H1 (cell line): Measurements from ENCODE around the gene NRXN3. TPM values are rescaled to one million over a fixed set of nuclear protein-coding genes. Genes with fewer than 3 reads are reported as not detected.

Experiments used
- CTCF ChIA-PET: fragments of 300-600 bp; sonication (Branson Sonifier 250); formaldehyde crosslinking; loops from one replicate; lab custom pipeline; 2021; ENCODE audit not compliant: partially characterized antibody; lab: Charles Lee
- POLR2A ChIA-PET: fragments of 300-600 bp; sonication (Branson Sonifier 250); formaldehyde crosslinking; loops from one replicate; lab custom pipeline; 2021; ENCODE audit warnings: inconsistent platforms; ENCODE audit not compliant: partially characterized antibody; lab: Charles Lee
- DNase-seq, 2 experiments: peaks; one replicate each; pipeline versions ENCODE4 v3.0.0 to v3.0.0-alpha.2; 2010 to 2022; ENCODE audit warnings: low spot score in 2 of 2, low read depth in 1 of 2, mixed read lengths in 1 of 2
- FAIRE-seq: peaks from 2 replicates; lab custom pipeline; 2011; peaks lifted over from hg19 to GRCh38; lab: Jason Lieb, UNC
- H2AFZ ChIP-seq: 2 replicates; pipeline ENCODE4 v1.8.1; 2012; ENCODE audit warnings: low read length, inconsistent platforms
- H2AK5ac ChIP-seq: 2 replicates; pipeline ENCODE4 v1.6.1; 2013; ENCODE audit warnings: low read depth, low read length
- H2BK120ac ChIP-seq: replicated peaks from 2 replicates; pipeline ENCODE3; 2013; ENCODE audit warnings: low read depth, low read length, inconsistent platforms
- H2BK12ac ChIP-seq: 2 replicates; pipeline ENCODE4 v1.6.1; 2013; ENCODE audit warnings: low read depth, low read length
- H2BK15ac ChIP-seq: 2 replicates; pipeline ENCODE4 v1.6.1; 2013; ENCODE audit warnings: low read length
- H2BK20ac ChIP-seq: 2 replicates; pipeline ENCODE4 v1.6.1; 2013; ENCODE audit warnings: low read length
- H2BK5ac ChIP-seq: 2 replicates; pipeline ENCODE4 v1.6.1; 2013; ENCODE audit warnings: low read depth, low read length
- H3K14ac ChIP-seq: 2 replicates; pipeline ENCODE4 v1.6.1; 2013; ENCODE audit warnings: inconsistent platforms; ENCODE audit not compliant: insufficient read length
- H3K18ac ChIP-seq: 2 replicates; pipeline ENCODE4 v1.6.1; 2013; ENCODE audit warnings: low read length; ENCODE audit errors: extremely low read depth
- H3K23ac ChIP-seq: 2 replicates; pipeline ENCODE4 v1.6.1; 2013; ENCODE audit warnings: inconsistent platforms; ENCODE audit not compliant: insufficient read length
- H3K23me2 ChIP-seq: 2 replicates; pipeline ENCODE4 v1.6.1; 2013; ENCODE audit warnings: low read depth, low read length
- H3K27ac ChIP-seq: 2 replicates; pipeline ENCODE4 v1.6.1; 2011; ENCODE audit warnings: low read depth, low read length, inconsistent platforms
- H3K27me3 ChIP-seq, 4 experiments: replicated peaks in 1 of 4; 1 replicate in 1 of 4; 2 replicates in 3 of 4; pipeline versions ENCODE4 v1.6.1 to v1.8.1; 2011 to 2013; ENCODE audit warnings: low read length in 3 of 4, mild to moderate bottlenecking in 3 of 4, inconsistent platforms in 2 of 4, mixed read lengths in 2 of 4, moderate library complexity in 1 of 4; ENCODE audit not compliant: control insufficient read depth in 3 of 4, insufficient read depth in 3 of 4; ENCODE audit errors: extremely low read depth in 1 of 4
- H3K36me3 ChIP-seq, 4 experiments: 2 replicates each; pipeline versions ENCODE4 v1.6.1 to v1.8.1; 2011 to 2013; ENCODE audit warnings: mild to moderate bottlenecking in 4 of 4, low read length in 3 of 4, moderate library complexity in 2 of 4, control low read depth in 1 of 4, inconsistent platforms in 1 of 4; ENCODE audit not compliant: insufficient read depth in 4 of 4, control insufficient read depth in 2 of 4
- H3K4ac ChIP-seq: replicated peaks from 2 replicates; pipeline ENCODE3; 2013; ENCODE audit warnings: low read length, low read depth, mixed read lengths, inconsistent platforms; ENCODE audit not compliant: insufficient read length
- H3K4me1 ChIP-seq, 4 experiments: replicated peaks in 1 of 4; 1 replicate in 1 of 4; 2 replicates in 3 of 4; pipeline versions ENCODE4 v1.6.1 to v1.8.1; 2011 to 2013; ENCODE audit warnings: low read length in 3 of 4, inconsistent platforms in 2 of 4, mixed read lengths in 1 of 4; ENCODE audit not compliant: insufficient read depth in 4 of 4, control insufficient read depth in 3 of 4
- H3K4me2 ChIP-seq, 2 experiments: 2 replicates each; pipeline versions ENCODE4 v1.6.1 to v1.8.1; 2011 to 2013; ENCODE audit warnings: low read depth in 2 of 2, low read length in 2 of 2, control low read depth in 1 of 2, inconsistent platforms in 1 of 2, mild to moderate bottlenecking in 1 of 2; ENCODE audit not compliant: insufficient read depth in 1 of 2
- H3K4me3 ChIP-seq, 4 experiments: fragments of 200-600, 300-600 bp in 1 of 4; sonication (generic), shearing (Covaris generic), sonication (Bioruptor Twin) in 1 of 4; 2 replicates each; pipeline versions ENCODE4 v1.5.1 to v1.8.1; 2011 to 2016; ENCODE audit warnings: low read length in 4 of 4, low read depth in 3 of 4, control low read depth in 2 of 4, inconsistent platforms in 2 of 4, mild to moderate bottlenecking in 2 of 4, mixed read lengths in 1 of 4, moderate library complexity in 1 of 4; ENCODE audit not compliant: insufficient read depth in 2 of 4; ENCODE audit errors: extremely low read depth in 1 of 4
- H3K56ac ChIP-seq: replicated peaks from 2 replicates; pipeline ENCODE3; 2013; ENCODE audit warnings: low read depth, mild to moderate bottlenecking, mixed read lengths, low read length, inconsistent platforms; ENCODE audit not compliant: insufficient read length
- H3K79me1 ChIP-seq: 2 replicates; pipeline ENCODE4 v1.6.1; 2013; ENCODE audit warnings: low read depth, low read length, control low read depth
- H3K79me2 ChIP-seq, 2 experiments: 2 replicates each; pipeline versions ENCODE4 v1.6.1 to v1.8.1; 2012 to 2013; ENCODE audit warnings: low read length in 2 of 2, mild to moderate bottlenecking in 2 of 2, inconsistent platforms in 1 of 2; ENCODE audit not compliant: insufficient read depth in 2 of 2, control insufficient read depth in 1 of 2
- H3K9ac ChIP-seq, 4 experiments: replicated peaks in 1 of 4; 1 replicate in 1 of 4; 2 replicates in 3 of 4; pipeline versions ENCODE4 v1.6.1 to v1.8.1; 2011 to 2013; ENCODE audit warnings: low read depth in 3 of 4, low read length in 3 of 4, control low read depth in 2 of 4, mild to moderate bottlenecking in 2 of 4, moderate library complexity in 2 of 4, inconsistent platforms in 1 of 4; ENCODE audit errors: extremely low read depth in 1 of 4
- H3K9me3 ChIP-seq, 2 experiments: 2 replicates each; pipeline versions ENCODE4 v1.6.1 to v1.8.1; 2012 to 2013; ENCODE audit warnings: mild to moderate bottlenecking in 2 of 2, moderate library complexity in 2 of 2, control low read depth in 1 of 2, inconsistent platforms in 1 of 2, low read depth in 1 of 2, low read length in 1 of 2, mixed read lengths in 1 of 2; ENCODE audit not compliant: insufficient read depth in 2 of 2
- H4K20me1 ChIP-seq, 2 experiments: replicated peaks in 1 of 2; 2 replicates each; pipeline versions ENCODE3 to v1.8.1; 2011 to 2013; ENCODE audit warnings: inconsistent platforms in 2 of 2, low read length in 2 of 2, mild to moderate bottlenecking in 1 of 2; ENCODE audit not compliant: insufficient read depth in 2 of 2, control insufficient read depth in 1 of 2
- H4K5ac ChIP-seq: 2 replicates; pipeline ENCODE4 v1.6.1; 2013; ENCODE audit warnings: low read length, low read depth, mixed read lengths, inconsistent platforms; ENCODE audit not compliant: insufficient read length
- H4K8ac ChIP-seq: 2 replicates; pipeline ENCODE4 v1.8.0; 2013; ENCODE audit warnings: mild to moderate bottlenecking, moderate library complexity, low read length, inconsistent platforms; ENCODE audit not compliant: insufficient read depth; ENCODE audit errors: extremely low read depth
- H4K91ac ChIP-seq: replicated peaks from 2 replicates; pipeline ENCODE3; 2013; ENCODE audit warnings: low read length, mixed read lengths, inconsistent platforms; ENCODE audit not compliant: insufficient read length
- BACH1 ChIP-seq: IDR thresholded peaks from 2 replicates; pipeline ENCODE4 v1.6.1; 2012; ENCODE audit warnings: low read length, improper control_type of control experiment
- ZNF274 ChIP-seq: IDR thresholded peaks from 2 replicates; pipeline ENCODE4 v1.7.0; 2012; ENCODE audit warnings: low read length, borderline replicate concordance; ENCODE audit errors: extremely low read depth
- WGBS, 2 experiments: shearing (Covaris generic) in 1 of 2; methylation state at CpG; one replicate each; pipeline versions ENCODE4 v1.1.6 to v1.1.7; 2013 to 2015; ENCODE audit warnings: low lambda C conversion rate in 2 of 2, mixed read lengths in 2 of 2, inconsistent platforms in 1 of 2, low coverage in 1 of 2, missing lambda C conversion rate in 1 of 2; ENCODE audit not compliant: insufficient replicate concordance in 2 of 2, insufficient coverage in 1 of 2, insufficient read length in 1 of 2; ENCODE audit errors: extremely low coverage in 1 of 2, missing lambda C conversion rate in 1 of 2; 5-methylcytosine and 5-hydroxymethylcytosine counted together
- polyA plus RNA-seq, 7 experiments: library from polyadenylated mRNA; depleted of rRNA in 3 of 7; stranded (reverse) in 5 of 7; unstranded in 2 of 7; fragments of >200 nt in 5 of 7; fragments of 200-250 nt in 2 of 7; gene quantifications; 1 replicate in 5 of 7; 2 replicates in 1 of 7; 4 replicates in 1 of 7; pipeline versions ENCODE4 v1.2.1 to v1.2.3, GENCODE V29; 2011 to 2013; ENCODE audit warnings: missing spikeins in 2 of 7, mixed read lengths in 2 of 7
- total RNA-seq: library from RNA; stranded (reverse); fragmentation: NEBNext Ultra II Directional; extraction: Animal tissue kit (Norgen Biotek cat#: 25700); gene quantifications from 2 replicates; pipeline ENCODE4 v1.2.1, GENCODE V29; 2021
- TF ChIP-seq, protein P1 (sequence below): IDR thresholded peaks from 2 replicates; pipeline ENCODE4 v1.6.1; 2012; ENCODE audit warnings: inconsistent platforms
- TF ChIP-seq, protein P2 (sequence below): IDR thresholded peaks from 2 replicates; pipeline ENCODE4 v1.6.1; 2012; ENCODE audit warnings: low read length, inconsistent platforms

NRXN3 gene
- total and polyA plus RNA-seq, 2 of the 8 experiments (the other 6 are each of a cell fraction or from before 2014, with no cell fraction given), result 2.6 to 4.1 TPM

DNA sequence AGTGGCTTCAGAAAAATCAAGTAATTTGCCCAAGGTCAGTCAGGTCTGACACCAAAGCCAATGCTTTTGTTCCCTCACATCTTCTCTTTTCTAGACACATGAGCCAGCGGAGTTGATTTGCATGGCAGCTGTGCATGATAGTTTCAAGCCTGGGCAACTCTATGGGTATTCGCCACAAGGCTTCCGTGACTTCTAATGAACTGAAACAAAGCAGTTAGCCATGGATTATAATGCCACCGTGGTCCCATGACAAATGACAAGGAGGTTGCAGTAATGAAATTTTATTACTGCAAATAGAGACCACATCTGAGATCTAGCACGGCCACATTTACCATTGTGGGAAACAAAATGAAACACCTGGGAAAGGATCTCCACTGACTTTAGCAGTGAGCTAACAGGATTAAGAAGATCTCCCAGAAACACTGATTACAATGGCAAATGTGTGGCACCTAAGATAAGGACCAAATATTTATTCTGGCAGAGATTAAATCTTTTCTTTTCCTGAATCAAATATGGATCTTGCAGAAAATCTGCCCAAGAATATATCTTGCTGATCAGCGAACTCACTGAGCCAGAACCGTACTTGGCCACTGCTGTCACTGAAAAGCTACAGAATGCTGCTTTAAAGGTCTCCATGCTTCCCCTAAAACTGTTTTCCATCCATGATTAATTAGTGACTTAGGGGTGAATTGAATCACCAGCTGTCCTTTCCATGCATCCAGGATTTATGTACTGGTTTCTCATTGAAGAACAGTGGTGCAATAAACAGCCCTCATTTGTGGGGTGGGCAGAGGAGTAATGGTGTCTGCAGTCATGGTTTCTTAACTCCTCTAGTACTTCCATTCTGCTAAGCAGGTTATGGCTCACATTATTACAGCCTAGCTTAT lies 1490.1 kb downstream of the NRXN3 start:
- no peak overlapping the region for H2AFZ ChIP-seq

More for the DNA sequence above, 1490.1 kb downstream of the NRXN3 start:
- no peak for TF ChIP-seq BACH1
- TF ChIP-seq ZNF274, result no peak
- TF ChIP-seq, protein P1, sequence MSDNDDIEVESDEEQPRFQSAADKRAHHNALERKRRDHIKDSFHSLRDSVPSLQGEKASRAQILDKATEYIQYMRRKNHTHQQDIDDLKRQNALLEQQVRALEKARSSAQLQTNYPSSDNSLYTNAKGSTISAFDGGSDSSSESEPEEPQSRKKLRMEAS, result no peak
- TF ChIP-seq, protein P2, sequence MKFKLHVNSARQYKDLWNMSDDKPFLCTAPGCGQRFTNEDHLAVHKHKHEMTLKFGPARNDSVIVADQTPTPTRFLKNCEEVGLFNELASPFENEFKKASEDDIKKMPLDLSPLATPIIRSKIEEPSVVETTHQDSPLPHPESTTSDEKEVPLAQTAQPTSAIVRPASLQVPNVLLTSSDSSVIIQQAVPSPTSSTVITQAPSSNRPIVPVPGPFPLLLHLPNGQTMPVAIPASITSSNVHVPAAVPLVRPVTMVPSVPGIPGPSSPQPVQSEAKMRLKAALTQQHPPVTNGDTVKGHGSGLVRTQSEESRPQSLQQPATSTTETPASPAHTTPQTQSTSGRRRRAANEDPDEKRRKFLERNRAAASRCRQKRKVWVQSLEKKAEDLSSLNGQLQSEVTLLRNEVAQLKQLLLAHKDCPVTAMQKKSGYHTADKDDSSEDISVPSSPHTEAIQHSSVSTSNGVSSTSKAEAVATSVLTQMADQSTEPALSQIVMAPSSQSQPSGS, result no peak
- TF ChIP-seq, all 59 proteins: peak for 0
- H4K20me1 ChIP-seq, result no peaks in the 10 kb centered on the region
- H3K9me3 ChIP-seq, result no peaks in the 10 kb centered on the region
- no peaks in the 10 kb centered on the region for H3K36me3 ChIP-seq
- no peak for FAIRE-seq
- ChIA-PET CTCF (no interaction called here), POLR2A (no interaction called here)
- no peaks in the 10 kb centered on the region for H3K79me1 ChIP-seq
- no peak overlapping the region for H3K4me3 ChIP-seq
- no peak overlapping the region for H3K23ac ChIP-seq
- H3K14ac ChIP-seq, result no peak overlapping the region
- H3K27ac ChIP-seq, result no peak overlapping the region
- no peak overlapping the region for H4K91ac ChIP-seq
- no peak overlapping the region for H2BK20ac ChIP-seq
- no peaks in the 10 kb centered on the region for H3K23me2 ChIP-seq
- H3K4me1 ChIP-seq, result no peaks in the 10 kb centered on the region
- H3K79me2 ChIP-seq, result no peaks in the 10 kb centered on the region
- no peak overlapping the region for H4K8ac ChIP-seq
- no peak for DNase-seq
- no peak overlapping the region for H3K4me2 ChIP-seq
- no peak overlapping the region for H2BK5ac ChIP-seq
- no peak overlapping the region for H2BK12ac ChIP-seq
- H2BK120ac ChIP-seq, result no peak overlapping the region
- H3K18ac ChIP-seq, result no peak overlapping the region
- no peaks in the 10 kb centered on the region for H3K27me3 ChIP-seq
- H3K9ac ChIP-seq, result no peak overlapping the region
- H4K5ac ChIP-seq, result no peak overlapping the region
- WGBS, 2 experiments, result 94% methylated on average over 7 of the region's 7 CpGs; no CpG with 5 or more reads in 1 of the 2 experiments
- H3K56ac ChIP-seq, result no peak overlapping the region
- no peak overlapping the region for H2AK5ac ChIP-seq
- H3K4ac ChIP-seq, result no peak overlapping the region
- H2BK15ac ChIP-seq, result no peak overlapping the region
